Measurements from ENCODE around the gene CCDC149.

The CCDC149 gene

GRCh38 chr4:24881508-24882196 lies 31.2 kb downstream of the CCDC149 start:
- no peak for DNase-seq (ENCODE audit: low read depth in 2 of 2, low spot score in 1 of 2)

DNA sequence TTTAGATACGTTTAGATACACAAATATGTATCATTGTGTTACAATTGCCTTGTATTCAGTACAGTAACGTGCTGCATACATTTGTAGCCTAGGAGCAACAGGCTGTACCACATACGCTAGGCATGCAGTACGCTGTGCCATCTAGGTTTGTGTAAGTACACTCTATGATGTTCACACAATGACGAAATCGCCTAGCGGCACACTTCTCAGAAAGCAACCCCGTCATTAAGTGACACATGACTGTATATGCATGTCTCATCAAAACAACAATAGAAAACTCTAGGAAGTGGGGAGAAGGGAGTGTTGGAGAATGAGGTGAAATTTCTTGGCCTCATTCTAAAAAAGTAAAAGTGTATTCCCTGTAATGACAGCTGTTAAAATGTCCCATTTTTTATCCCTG lies 32.7 kb downstream of the CCDC149 start:
- no peak for DNase-seq (ENCODE audit: low read depth in 2 of 2, low spot score in 1 of 2)

DNA sequence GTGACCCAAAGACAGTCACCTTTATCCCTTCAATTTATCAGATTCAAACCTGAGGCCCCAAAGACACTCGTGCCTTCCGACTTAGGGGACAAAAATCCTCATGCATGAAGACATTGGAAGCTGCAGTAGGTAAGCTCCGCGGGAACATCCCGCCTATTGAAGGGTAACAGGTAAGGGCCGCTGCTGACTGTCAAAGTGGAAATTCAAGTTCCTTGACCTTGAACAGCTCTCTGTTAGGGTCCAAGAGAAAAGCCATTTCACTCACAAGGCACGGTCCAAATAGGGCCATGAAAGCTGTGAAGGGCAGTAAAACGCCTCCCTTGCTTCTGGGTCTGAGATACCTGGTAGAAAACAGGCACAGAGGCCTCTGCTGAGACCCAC lies 34.2 kb downstream of the CCDC149 start:
- DNase-seq (ENCODE audit: low read depth in 2 of 2, low spot score in 1 of 2), result no peak

DNA sequence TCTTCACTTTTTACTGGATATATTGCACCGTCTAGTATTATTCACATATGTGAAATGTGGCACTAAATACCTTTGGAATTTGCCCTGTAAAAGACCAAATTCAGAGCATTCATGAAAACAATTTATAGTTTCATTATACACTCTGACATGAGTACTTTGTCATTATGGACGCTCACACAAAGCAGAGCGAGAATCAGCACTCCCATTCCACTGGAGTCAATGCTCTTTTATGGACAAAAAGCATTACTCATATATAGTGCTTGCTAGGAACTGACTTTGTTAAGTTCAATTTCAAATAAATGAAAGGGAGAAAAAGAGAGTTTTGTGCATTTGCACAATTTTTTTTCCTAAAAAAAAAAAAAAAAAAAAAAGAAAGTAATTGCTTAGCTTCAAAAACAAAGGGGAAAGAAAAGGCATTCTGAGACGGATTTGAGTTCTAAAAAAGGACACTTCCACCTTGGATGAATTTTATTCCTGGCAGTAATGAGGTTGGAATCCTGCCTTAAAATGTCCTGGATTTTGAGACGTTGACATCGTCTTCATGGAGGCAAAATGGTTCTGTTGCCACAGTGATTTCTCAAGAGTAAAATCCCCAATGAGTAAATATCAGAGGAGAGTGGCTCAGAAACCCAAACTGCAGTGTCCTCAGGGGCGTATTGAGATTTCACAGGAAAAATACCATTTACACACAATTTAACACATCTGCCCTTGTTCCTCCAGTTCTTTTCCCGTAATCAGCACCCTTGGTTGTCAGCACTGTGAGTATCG lies 34.8 kb downstream of the CCDC149 start:
- DNase-seq (ENCODE audit: low read depth in 2 of 2, low spot score in 1 of 2), result no peak

DNA sequence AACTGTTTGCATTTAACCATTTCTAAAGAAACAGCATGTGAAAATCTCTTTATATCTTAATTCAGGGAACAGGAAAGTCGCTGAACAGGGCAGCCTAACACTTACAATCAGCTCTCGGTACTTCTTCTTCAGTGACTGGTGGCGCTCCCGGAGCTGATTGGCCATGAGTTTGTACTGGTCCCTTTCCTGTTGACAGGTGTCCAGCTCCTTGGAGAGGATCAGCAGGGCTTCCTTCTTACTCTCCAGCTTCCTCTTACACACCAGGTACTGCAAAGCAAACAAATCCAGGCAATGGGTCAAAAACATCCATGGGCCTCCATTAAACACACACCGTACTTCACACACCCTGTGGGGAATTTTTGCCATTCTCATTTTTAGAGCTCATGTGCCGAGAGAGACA lies 36.4 kb downstream of the CCDC149 start:
- no peak for DNase-seq (ENCODE audit: low read depth in 2 of 2, low spot score in 1 of 2)

- no peak for DNase-seq (ENCODE audit: low read depth in 2 of 2, low spot score in 1 of 2)
These were observed 40.1 kb downstream of the CCDC149 start for GRCh38 chr4:24872720-24873119.

GRCh38 chr4:24871210-24871609 lies 41.6 kb downstream of the CCDC149 start:
- no peak for DNase-seq (ENCODE audit: low read depth in 2 of 2, low spot score in 1 of 2)

- DNase-seq (ENCODE audit: low read depth in 2 of 2, low spot score in 1 of 2), result no peak
These were observed 45.0 kb downstream of the CCDC149 start for GRCh38 chr4:24867766-24868296.

GRCh38 chr4:24867251-24867650 lies 45.6 kb downstream of the CCDC149 start:
- no peak for DNase-seq (ENCODE audit: low read depth in 2 of 2, low spot score in 1 of 2)

DNA sequence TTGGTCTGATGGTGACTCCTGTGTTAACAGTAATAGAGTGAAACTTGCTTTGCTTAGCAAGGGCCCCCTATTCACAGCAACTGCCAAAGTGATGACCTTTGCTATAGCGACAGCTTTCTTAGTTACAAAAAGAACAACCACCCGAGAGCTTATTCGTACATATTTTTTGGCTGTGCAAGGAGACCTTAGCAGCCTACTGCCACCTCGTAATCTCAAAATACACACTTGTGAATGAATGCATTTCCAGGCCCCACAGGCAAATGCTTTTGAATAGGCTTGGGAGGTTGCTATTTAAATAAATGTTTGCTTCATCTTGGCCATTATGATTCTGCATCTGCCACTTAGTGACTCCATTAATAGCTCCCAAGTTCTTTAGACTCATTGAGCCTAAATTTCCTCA lies 47.4 kb downstream of the CCDC149 start:
- no peak for DNase-seq (ENCODE audit: low read depth in 2 of 2, low spot score in 1 of 2)

DNA sequence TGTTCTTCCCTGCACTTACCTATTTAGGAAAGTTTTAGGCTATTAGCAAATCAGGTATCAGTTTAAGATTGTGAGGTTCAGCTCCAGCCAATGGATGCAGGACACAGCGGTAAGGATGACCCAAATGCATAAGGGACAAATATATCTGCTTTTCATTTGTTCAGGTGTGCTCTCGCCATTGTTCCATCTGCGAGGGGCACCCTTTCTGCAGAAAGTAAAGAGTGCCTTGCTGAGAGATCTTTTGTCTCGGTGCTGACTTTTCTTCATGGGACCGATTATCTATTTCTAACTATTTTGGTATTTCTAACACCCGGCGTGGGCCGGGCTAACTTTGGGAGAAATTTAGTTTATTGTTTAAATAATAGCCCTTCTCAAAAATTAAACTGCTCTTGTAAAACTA lies 49.0 kb downstream of the CCDC149 start:
- no peak for DNase-seq (ENCODE audit: low read depth in 2 of 2, low spot score in 1 of 2)

DNA sequence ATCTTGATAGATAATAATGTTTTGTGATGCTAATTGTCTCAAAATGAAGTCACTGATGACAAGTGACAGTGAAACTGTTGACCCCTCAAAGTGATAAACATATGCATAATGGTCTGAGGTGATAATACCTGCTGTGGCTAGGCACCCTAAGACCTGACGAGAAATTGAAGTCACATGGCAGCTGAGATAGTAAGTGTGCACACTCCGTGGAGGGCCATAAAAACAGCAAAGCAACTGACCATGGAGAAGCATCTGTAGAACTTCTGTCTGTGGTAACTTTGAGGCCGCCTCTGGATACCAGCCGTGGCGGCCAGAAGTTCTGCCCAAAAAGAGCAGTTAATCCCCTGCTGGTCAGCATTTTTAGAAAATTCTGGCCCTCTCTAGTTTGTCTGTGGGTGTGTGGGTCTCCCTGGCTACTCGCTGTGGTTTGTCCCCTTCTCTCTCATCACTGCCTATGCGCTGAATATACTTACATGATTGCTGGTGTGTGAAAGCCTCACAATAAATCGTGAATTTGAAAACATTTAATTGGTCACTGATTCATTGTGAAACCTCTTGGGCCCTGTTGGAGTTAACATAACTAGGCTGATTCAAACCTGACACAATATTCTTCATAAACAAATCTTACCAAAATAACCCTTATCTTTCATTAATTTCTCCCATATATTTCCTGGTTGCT lies 50.6 kb downstream of the CCDC149 start:
- DNase-seq (ENCODE audit: low read depth in 2 of 2, low spot score in 1 of 2), result no peak

- DNase-seq (ENCODE audit: low read depth in 2 of 2, low spot score in 1 of 2), result no peak
These were observed 54.3 kb downstream of the CCDC149 start for GRCh38 chr4:24858550-24858949.

GRCh38 chr4:24858026-24858425 lies 54.8 kb downstream of the CCDC149 start:
- DNase-seq (ENCODE audit: low read depth in 2 of 2, low spot score in 1 of 2), result no peak

DNA sequence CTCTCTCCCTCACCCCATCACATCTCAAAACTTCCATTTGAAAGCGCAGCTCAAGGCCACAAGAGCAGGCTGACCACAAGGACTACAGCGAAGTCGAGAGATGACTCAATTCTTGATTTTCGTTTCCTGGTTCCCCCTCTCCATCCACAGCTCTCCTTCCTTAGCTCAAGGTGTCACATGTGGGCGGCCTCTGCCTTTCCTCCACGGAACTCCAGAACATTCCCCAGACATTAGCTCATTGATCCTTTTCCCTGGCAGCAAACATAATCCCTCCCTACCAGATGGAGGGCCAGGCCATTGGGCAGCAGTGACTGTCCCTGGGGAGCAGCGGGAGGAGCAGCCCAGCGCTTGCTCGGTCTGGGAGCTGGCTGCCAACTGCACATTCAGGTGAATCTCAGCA lies 56.3 kb downstream of the CCDC149 start:
- DNase-seq (ENCODE audit: low read depth in 2 of 2, low spot score in 1 of 2), result no peak

DNA sequence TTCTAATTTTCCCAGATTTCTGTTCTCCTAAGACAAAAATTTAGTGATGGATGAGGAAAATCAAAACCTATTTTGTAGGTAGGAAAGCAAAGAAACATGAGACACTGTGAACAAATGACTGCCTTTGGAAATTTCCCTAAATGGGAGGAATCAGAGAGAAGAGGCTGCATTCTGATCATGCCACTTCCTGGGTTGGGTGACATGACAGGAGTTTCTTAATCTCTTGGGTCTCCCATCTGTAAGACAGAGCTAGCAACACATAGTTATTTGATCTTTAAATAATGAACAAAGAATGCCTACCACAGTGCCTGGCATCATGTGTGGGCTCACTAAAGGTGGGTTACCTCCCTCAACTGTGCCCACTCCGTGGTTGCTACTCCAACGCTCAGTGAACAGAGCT lies 57.1 kb downstream of the CCDC149 start:
- no peak for DNase-seq (ENCODE audit: low read depth in 2 of 2, low spot score in 1 of 2)

- DNase-seq (ENCODE audit: low read depth in 2 of 2, low spot score in 1 of 2), result no peak
These were observed 59.7 kb downstream of the CCDC149 start for GRCh38 chr4:24853142-24853541.

DNA sequence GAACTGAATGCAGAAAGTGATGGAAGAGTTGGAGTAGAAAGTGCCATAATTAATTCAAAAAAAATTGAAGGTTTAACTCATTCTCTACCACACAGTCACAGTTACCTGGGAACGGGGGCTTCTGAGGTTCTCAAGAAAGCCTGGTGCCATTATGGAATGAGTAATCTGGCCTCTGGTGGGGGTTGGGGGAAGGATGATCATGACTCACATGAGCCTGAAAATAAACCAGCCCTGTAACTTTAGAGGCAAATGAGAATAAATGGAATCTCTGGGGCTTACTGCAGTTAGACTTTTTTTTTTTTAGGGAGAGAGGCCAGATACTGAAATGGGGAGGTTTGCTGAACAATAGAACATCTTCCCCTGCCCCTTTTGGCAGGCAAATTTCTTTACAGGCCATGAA lies 62.2 kb downstream of the CCDC149 start:
- DNase-seq (ENCODE audit: low read depth in 2 of 2, low spot score in 1 of 2), result no peak

- no peak for DNase-seq (ENCODE audit: low read depth in 2 of 2, low spot score in 1 of 2)
These were observed 63.1 kb downstream of the CCDC149 start for GRCh38 chr4:24849756-24850155.

GRCh38 chr4:24849351-24849750 lies 63.5 kb downstream of the CCDC149 start:
- no peak for DNase-seq (ENCODE audit: low read depth in 2 of 2, low spot score in 1 of 2)

DNA sequence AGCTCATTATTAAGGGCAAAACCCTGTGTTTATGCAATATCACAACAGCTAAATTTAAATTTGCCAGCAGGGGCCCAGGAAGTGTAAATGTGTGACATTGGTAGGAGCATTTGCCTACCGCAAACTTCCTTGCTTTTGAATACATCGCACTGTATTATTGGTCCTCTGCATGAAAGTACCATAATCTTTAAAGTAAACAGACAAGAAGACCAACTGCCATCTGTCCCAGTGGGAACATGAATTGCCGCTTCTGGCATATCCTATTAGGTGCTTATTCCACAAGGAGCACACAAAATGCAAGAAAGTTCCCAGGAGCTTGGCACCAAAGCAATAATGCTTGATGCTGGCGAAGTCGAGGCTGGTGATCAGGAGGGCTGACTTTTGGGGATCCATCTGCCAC lies 66.1 kb downstream of the CCDC149 start:
- DNase-seq (ENCODE audit: low read depth in 2 of 2, low spot score in 1 of 2), result no peak

DNA sequence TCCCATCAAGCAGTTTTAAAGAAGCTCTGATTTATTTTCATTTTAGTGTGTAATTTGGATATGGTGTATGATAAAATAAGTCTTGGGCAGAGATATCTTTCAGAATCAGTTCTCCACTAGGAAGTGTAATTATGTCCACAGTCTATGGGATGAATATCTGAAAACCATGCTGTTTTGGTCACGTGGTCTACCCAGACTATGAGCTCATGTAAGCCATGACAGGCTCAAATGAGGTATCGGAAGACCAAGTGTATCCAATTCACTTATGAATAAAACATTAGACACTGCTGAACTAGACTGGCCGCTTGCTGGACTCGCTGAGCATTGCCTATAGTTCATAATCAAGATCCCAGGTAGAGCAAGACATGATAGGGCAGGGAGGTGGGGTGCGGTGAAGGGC lies 66.9 kb downstream of the CCDC149 start:
- no peak for DNase-seq (ENCODE audit: low read depth in 2 of 2, low spot score in 1 of 2)
